Inferior parietal cortex (tissue), 1 donor: ENCODE results near the gene ACBD6.

Experiments used
- DNase-seq: peaks from one replicate; pipeline ENCODE4 v3.0.0-alpha.2; 2016; ENCODE audit errors: extremely low spot score

ACBD6 gene

DNA sequence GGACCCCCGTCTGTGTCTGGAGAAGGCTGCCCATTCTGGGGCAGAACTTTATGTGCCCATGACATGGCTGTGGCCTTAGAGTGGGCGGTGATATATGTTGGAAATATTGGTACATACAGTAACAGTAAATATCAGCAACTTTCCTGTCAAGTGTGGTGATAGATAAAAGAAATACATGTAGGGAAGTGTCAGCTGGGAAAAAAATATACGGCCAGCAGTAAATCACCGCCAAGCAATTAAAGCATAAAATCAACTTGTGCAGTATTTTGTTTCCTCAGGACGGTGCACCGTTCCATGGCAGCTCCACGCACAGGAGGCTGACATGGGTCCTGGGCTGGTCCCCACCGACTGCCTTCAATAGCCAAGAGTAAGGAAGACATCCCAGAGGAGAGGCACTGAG, 244.9 kb downstream of the ACBD6 start:
- no peak for DNase-seq

DNA sequence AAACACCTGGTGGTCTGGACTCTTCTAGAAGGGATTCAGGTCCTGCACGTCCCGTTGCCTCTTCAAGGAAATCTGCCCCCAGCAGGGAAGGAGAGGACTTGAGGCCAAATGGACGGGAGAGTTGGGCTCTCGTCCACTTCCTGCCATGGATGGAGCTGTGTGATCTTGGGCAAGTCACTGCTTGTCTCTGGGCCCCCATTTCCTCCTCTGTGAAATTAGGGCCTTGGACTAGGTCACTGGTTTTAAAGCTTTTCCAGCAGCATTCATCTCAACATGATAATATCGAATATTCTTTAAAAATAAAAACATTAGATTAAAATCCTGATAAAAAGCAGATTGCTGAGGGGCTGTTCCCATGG, 245.4 kb downstream of the ACBD6 start:
- DNase-seq = no peak

DNA sequence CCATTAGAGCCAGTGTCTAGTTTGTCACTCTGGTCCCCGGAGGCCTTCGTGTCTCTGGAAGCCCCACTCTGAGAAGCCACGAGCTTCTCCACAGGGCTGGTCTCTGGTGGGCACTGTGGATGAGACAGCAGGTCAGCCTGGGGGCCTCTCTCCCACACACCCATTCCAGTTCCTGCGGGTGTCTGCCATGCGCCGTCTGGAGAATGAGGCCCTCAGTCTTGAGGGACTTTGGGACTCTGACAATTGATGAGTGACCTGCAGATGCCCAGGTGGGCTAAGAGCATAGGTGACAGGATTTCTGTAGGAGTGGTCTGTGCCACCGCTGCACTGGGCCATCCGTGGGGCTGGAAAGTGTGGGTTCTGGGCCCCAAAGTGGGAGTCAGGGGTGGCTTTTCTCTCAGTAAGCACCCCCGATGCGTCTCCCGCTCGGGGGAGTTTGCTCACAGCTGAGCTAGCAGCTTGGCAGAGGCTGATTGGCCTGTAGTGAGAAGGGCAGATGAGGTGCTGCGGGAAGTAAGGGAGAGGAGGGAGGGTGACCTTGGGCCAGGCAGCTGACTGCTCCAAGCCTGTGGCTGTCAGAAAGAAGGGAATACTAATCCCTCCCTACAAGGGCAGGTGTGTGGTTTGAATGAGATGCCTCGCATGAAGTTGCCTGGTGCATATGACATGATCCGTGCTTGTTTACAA, 245.9 kb downstream of the ACBD6 start:
- no peak for DNase-seq

DNA sequence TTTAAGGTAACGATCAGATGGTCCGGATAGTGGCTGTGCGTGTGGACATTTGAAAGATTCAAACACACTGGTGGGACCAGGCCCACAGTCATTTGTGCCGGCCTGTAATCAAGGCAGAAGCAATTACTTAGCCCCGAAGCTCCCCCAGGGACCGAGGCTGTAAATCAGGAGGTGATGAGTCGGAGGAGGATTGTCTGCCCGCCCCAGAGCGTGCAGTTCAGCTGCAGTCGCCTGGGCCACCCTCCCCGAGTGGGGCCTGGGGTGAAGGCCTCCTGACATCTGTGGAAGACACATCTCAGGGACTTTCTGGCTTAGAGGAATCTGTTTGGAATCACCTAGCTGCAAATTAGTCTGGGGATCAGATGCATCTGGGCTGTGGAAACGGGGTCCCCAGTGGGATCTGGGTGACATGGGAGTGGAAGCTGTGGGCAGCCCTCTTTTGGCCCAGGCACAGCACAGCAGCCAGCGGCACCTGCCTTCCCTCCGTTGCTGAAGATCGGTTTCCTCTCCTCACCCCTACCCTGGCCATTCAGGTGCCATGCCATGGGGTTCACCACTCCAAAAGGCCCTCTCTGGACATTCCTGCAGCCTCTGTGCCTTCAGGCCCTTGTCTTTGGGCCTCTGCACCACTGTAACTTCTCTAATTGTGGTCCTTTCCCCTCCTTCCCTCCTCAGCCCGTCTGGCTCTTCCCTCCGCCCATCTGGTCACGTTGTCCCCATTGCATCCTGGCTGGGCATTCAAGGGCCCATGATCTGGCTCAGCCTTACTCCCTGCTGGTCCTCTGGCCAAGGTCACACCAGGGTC, 246.6 kb downstream of the ACBD6 start:
- DNase-seq = no peak

DNA sequence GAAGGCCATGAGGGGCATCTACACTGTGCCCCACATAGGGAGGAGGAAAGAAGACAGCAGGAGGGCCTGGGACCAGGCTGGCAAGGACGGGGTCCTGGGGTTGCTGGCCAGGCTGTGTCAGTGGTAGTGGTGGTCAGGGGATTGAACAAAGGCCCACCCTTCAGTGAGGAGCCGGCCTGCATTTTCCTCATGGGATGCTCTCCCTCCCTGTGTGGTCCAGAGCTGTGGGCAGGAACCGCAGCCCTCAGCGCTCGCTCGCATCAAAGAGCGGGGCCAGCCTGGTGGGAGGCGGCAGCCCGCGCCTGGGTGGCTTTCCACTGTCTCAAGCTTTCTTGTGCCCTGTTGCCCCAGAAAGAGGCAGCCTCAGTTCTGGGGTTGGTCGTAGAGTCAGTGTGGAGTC, 247.5 kb downstream of the ACBD6 start:
- no peak for DNase-seq

DNA sequence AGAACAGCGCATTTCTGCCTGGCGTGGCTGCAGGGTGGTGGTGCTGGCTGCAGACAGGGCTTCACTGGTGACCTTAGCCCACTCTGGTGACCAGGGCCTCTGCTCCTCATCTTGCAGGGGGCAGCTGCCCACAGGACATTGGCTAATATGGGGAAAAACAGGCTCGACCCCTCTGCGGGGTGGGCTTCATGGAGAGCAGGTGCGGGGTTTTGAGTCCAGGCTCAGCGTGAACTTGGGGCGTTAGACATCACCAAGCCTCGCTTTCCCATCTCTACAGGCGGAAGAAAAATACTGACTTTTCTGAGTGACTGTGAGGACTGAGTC, 247.9 kb downstream of the ACBD6 start:
- DNase-seq = no peak

DNA sequence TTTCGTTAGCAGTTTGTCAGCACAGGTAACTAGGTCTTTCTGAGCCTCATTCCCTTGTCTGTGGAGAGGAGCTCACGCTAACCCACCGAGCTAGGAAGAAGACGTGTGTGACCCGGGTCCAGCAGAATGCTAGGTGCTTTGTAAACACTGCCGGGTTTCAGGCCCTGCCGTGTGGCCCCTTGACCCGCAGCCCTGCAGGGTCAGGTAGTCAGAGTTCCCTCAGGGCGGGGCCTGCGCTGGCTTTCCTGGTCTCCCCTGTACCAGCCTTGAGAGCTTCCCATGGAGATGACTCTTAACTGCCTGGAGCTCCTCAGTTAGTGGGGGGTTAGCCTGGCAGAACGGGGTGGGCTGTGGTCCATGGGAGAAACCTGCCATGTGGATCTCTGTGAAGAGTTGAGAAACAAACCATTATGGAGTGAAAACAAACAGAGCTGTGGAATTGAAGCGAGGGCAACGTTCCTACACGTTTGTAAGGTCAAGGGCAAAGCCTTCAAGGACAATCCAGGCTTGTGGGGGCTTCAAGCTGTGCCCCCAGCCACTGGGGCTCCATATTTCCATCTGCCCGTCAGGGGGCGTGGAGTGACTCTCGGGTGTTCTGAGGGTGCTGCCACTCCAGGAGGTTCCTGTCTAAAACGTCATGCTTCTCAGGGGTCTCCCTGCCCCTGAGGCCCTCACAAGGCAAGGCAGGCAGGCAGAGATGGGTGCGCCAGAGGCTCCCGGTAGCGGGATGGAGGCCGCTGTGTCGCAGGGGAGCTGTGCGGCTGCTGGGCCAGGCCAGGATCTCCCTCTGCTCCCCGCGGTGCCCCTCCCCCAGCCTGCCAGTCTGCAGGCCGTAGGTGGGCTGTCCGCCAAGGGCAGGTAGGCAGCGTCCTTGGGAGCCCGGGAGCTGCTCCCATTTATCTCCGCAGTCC, 248.5 kb downstream of the ACBD6 start:
- DNase-seq = no peak

DNA sequence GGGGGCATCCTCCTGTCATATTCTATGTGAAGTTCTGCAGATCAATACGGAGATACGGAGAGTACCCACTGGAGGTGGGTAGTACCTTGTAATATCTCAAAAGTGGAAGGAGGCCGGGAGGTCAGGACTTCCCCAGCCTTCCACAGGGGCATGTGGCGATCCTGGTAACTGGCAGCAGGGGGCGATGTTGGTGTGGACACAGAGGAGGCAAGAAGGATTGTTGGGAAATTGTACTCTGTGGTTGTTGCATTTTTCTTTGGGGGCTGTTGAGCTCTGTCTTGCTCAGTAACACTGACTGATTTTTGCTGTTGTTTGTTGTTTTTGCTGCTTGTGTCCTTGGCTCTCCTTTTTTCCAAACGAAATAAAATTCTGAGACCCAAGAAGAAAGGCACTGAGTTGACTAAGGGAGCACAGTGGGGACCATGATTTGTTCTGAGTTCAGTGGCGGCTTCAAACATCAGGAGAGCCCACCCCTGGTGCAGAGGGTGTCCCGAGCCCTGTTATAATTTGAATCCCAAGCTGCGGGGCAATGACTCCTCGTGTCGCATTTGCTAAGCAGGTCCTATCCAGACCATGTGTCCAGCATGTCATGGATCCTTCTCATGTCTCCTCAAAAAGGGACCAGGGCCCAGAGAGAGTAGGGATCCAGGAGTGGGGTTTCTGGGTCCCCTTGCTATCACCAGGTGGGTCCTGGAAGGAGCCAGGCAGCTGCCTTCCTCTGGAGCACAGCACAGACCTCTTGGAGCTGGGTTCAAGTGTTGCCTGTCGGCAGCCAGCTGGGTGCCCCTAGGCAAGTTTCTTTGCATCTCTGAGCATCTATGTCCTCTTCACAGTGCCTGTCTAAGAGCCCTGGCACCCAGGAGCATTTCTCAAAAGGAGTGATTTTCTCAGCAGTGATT, 249.5 kb downstream of the ACBD6 start:
- DNase-seq = peak; percentile 43

DNA sequence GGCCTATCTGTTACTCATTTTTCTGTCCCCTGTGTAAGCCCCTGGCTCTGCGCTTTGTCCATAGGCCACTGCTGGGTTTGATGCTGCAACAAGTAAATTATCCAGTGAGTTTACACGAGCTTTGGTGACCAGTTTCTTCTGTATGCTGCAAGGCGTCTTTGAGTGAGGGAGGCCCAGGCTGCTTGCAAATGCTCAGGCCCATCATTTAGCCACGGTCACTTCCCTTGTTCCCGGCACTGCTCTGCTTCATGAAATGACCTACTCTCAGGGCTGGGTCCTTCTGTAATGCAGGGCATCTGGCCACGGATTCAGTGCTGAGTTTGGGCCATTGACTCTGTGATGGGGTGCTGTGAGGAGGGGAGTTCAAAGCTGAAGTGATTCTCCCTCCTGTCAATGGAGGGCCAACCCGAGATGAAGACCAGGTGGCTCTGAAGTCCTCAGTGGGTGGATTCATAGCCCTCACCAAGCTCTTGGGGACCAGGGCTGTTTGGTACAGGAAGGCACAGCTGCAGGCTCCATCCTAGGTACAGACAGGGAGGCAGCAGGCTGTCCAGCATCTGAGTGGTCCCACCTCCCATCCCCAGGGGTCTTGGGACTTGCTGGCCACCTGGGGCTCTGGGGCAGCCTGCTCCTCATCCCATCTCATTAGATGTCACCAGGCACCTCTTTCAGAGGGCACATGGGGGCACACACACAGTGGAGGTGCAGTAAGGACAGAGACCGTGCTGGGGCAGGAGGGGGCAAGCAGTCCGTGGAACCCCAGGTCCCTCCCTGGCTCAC, 250.7 kb downstream of the ACBD6 start:
- no peak for DNase-seq

DNA sequence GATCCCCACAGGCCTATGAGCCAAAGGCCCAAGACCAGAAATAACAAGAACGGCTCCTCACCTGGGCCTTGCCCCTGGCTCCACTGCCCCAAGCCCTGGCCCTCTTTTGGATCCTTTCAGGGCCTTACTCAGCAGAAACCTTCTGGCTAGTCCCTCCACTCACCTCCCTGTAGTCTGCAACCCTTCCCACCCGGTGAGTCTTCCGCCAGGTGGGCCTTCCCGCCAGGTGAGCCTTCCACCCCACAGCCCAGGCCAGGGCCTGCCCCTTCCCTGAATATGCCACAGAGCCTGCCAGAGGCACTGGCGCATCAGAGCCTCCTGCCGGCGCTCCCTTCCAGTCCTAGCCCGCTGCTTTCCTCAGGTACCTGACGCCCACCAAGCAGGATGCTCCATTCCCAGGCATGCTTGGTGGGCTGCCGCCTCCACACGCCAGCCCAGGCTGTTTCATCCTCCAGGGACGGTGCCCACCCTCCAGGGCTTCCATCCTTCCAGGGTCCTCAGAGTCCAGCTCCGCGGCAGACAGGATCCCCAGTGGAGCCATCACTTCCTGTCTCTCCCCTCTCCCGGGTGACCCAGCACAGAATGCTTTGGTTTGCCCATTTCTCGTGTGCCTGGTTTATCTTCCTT, 251.4 kb downstream of the ACBD6 start:
- DNase-seq = no peak

DNA sequence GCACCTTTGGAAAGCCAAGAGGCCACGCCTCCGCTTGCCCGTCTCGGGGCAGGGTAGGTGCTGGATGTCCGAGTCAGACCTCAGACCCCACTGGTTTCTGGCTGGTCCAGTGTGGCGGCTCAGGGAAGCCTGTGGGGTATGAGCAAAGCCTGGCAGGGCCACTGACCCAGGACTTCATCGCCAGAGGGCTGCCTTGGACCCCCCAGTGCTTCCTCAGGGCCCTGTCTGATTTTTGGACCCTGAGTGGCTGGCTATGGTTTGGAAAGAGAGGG, 251.9 kb downstream of the ACBD6 start:
- DNase-seq = no peak

DNA sequence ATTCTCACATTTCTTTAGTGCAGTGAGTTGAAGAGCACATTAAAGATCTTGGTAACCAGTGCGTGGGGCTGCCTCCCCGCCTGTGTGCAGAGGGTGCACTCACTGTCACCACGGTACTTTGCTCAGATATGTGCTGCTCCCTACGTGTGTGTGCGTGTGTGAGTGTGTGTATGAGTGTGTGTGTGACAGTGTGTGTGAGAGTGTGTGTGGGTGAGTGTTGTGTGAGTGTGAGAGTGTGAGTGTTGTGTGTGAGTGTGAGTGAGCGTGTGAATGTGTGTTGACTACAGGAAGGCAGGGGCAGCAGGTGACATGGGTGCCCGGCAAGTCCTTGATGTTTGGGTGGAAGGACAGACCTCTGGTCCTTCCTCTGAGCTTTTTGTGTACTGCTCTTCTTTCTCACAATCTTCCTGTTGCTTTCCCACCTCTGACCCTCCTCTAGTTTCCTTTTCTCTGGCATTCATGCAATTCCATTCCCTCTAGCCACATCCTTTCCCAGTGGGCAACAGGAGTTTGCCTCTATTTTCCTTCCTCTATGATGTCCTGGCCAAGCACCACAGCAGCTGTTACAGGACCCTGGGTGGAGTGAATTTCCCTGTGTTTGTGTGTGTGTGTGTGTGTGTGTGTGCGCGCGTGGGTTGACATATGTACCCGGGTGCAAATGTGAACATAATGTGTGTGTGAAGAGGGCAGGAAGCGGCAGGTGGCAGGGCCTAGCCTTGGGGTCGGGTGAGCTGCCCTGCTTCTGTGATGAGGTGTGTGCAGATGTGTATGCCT, 252.5 kb downstream of the ACBD6 start:
- DNase-seq = no peak

DNA sequence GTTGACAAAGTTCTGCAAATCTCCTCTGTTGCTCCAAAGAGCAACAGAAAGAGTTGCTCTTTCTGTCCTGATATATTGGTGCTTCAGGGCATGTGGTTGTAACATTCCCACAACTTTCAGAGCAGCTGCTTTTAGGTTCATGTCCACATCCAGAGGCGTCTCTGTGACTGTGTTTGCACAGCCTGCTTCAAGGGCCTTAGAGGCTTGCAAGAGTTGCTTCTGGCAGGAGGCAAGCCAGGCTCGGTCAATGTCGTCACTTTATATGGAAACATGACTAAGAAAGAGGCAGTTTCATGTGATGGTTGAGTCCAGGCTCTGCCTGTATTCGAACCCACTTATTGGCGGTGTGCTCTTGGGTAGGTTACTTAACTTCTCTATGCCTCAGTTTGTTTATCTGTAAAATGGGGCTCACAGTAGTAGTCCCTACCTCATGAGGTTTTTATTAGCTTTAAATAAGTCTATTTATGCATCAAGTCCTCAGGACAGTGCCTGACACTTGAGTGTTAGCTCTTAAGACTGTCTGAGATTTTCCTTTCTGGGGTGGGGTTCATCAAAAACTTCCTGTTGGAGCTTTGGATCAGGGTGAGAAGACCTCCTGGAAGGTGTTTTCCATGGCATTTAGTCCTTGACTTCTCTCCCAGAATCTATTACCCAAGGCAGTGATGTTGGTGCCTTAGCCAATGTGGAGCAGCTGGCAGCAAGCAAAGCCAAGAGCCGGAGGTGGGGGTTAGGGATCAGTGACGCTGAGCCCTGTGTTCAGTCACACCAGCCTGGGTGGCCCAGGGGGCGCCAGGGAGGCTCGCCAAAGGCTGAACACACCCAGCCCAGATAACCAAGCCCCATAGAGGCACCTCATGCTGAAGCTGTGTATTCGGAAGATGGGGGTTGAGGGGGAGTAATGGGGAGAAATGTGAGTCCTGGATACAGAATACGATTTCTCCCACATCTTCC, 253.4 kb downstream of the ACBD6 start:
- DNase-seq = no peak

DNA sequence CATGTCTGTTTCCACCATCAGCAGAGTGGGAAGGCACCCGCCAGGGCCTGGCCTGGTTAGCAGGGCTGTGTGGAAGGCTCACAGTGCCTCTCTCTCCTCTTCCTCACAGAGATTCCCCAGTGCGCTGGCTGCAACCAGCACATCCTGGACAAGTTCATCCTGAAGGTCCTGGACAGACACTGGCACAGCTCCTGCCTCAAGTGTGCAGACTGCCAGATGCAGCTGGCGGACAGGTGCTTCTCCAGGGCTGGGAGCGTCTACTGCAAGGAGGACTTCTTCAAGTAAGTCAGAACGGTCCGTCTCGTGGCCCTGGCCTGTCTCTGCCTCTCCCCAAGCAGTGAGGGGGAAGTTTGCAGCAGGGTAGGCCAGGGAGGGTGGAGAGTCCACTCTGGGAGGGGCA, 254.2 kb downstream of the ACBD6 start:
- no peak for DNase-seq

DNA sequence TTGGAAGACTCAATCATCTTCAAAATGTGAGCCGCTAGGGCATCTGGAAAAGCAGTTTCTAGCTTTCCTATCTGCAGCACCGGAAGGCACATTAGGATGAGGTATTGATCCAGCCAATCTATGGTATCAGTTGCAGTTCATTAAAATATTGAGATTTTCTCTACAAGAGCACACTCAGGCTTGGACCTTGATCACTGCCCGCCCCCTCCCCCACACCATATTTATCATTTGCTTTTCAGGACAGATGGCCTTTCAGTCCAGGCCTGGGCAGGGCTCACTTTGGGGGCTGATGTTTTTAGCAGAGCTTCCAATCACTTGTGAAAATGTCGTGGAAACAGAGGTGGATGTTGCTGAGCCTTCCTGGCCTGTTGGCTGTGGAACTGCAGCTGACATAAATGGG, 254.8 kb downstream of the ACBD6 start:
- DNase-seq = no peak

DNA sequence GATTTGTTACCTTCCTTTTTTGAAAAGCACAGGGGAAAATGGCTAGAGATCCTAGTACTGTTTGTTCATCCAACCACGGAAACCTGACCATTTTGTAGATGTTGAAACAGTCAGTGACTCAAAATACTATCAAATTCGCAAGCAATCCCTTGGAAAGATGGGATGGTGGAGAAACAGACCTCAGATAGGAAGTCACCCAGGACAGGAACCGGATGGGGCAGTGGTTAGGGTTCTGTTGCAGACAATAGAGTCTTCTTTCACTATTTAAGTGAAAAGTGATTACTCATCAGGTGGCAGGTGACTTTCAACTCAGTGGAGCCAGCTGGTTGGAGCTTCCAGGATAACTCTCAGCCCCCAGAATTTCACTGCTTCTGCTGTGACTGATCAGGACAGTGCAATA, 255.3 kb downstream of the ACBD6 start:
- DNase-seq = no peak

DNA sequence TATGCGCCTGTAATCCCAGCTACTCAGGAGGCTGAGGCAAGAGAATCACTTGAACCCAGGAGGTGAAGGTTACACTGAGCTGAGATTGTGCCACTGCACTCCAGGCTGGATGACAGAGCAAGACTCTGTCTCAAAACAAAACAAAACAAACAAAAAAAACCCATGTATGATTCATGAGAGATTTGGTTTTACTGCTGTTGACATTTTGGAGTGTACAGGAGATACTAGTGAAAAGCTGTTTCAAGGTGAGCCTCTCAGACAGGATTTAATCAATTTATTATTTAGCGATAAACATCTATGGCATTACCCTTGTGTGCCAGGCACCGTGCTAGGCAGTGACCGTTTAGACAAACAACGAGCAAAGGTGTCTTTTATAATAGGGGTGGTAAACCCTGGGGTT, 255.8 kb downstream of the ACBD6 start:
- no peak for DNase-seq

DNA sequence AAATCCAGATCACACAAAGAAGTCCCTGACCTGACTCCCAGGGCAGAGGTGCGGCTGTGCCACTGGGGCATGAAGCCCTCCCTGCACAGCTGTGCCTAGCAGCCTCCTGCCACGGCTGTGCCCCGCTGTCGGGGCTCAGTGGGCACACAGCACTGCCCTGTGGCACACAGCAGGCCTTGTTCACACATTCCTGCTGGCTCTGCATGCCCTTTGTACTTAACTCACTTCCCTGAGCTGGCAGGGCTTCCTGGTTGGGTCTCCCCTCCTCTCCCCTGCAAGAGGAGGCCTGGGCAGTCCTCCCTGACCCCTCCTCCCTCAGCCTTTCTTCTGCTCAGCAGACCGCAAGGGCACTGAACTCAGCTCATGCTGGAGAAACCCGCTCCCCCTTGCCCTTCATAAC, 257.5 kb downstream of the ACBD6 start:
- DNase-seq = no peak
